Epithelial cell of proximal tubule (primary cell): Measurements from ENCODE around the gene STAG1. TPM values are rescaled to one million over a fixed set of nuclear protein-coding genes. Genes with fewer than 3 reads are reported as not detected.

Source experiments
- DNase-seq: peaks from one replicate; pipeline ENCODE4 v3.0.0-alpha.2; 2011; ENCODE audit warnings: low read depth
- H3K4me3 ChIP-seq: 2 replicates; pipeline ENCODE4 v1.5.1; 2011; ENCODE audit warnings: low read depth, mild to moderate bottlenecking, low read length
- CTCF ChIP-seq: conservative IDR thresholded peaks from 2 replicates; pipeline ENCODE4 v1.5.1; 2012; ENCODE audit warnings: low read depth, mild to moderate bottlenecking, low read length
- total RNA-seq: library from RNA; depleted of rRNA; stranded (reverse); fragments of >200 nt; gene quantifications from 2 replicates; pipeline ENCODE4 v1.2.3, GENCODE V29; 2015

The STAG1 gene
- total RNA-seq, 1 donor from 2014 or later: 16.3 TPM

- no peak overlapping the region for H3K4me3 ChIP-seq
- peak; percentile 36 for DNase-seq
- TF ChIP-seq CTCF: peak; percentile 69
Observed at GRCh38 chr3:136305879-136306278, 446.3 kb downstream of the STAG1 start.

DNA sequence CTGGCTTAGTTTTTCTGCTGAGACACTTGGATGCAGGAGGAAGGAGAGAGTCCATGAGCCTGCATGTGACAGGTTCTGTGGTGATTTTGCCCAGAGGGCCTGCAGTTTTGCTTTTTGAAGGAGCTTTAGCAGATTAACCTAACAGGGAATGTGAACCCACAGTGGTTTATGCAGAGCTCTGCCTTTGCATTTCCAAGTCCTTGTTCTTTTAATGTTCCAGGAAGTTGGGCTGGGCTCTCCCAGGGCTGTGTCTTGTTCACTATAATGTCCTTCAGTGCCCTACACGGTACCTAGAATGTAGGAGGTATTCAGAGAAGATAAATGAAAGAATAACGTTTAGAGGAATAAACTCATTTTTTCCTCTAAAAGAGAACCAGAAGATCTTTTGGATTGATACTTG is 451.7 kb downstream of the STAG1 start:
- DNase-seq: no peak
- H3K4me3 ChIP-seq: no peak overlapping the region
- no peak for TF ChIP-seq CTCF

DNA sequence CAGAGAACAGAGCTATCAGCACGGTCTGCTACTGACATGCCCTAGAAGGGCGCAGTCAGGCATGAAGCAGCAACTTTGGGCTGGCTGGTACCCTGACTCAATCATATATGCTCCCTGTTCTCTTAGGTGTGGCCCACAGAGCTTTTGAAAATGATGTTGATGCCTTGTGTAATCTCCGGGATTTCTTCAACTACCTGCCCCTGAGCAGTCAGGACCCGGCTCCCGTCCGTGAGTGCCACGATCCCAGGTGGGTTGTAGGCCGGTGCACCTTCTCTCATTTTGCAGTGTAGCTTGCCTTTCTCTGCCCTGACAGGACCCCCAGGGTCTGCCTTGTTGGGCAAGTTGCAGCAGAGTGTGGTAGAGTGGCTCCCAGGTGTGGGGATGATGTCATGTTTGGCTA is 454.4 kb downstream of the STAG1 start:
- H3K4me3 ChIP-seq: no peak overlapping the region
- DNase-seq: no peak
- no peak for TF ChIP-seq CTCF

- no peak overlapping the region for H3K4me3 ChIP-seq
- no peak for TF ChIP-seq CTCF
- DNase-seq: no peak
Observed at GRCh38 chr3:136296960-136297359, 455.2 kb downstream of the STAG1 start.

DNA sequence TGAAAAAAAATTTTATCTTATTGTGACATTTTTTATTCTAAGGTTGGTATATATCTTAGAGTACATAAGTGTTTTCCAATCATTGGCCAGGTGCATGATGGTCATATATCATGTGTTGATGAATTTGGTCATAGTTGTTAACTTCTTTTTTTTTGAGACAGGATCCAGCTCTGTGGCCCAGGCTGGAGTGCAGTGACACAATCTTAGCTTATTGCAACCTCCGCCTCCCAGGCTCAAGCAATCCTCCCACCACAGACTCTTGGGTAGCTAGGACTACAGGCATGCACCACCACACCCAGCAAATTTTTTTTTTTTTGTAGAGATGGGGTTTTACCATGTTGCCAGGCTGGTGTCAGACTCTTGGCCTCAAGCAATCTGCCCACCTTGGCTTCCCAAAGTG is 458.0 kb downstream of the STAG1 start:
- DNase-seq: no peak
- no peak overlapping the region for H3K4me3 ChIP-seq
- no peak for TF ChIP-seq CTCF

GRCh38 chr3:136293279-136293678 is 458.9 kb downstream of the STAG1 start:
- H3K4me3 ChIP-seq: no peak overlapping the region
- no peak for TF ChIP-seq CTCF
- no peak for DNase-seq

DNA sequence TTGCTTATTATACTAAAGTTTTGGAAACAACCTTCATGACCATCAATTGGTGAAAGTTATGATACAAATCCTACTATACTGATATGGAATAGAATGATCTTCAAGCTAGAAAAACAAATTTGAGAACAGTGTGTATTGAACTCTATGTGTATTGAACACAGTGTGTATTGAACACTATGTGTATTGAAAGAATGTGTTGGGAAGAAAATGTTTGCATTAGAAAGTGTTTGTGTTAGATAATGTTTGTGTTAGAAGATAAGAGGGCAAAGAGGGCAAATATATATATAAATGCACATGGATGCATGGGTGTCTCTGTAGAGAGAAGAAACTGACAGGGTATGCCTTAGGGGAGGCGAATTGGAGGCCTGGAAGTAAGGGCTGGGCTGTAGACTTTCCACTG is 459.7 kb downstream of the STAG1 start:
- H3K4me3 ChIP-seq: no peak overlapping the region
- DNase-seq: no peak
- no peak for TF ChIP-seq CTCF
